Heart left ventricle (tissue), 16 donors: ENCODE results near the gene OGFOD3. TPM values are rescaled to one million over a fixed set of nuclear protein-coding genes. Genes with fewer than 3 reads are reported as not detected.

Experiments used
- ATAC-seq, 4 donors: fragments of 200-7000 bp; cut with Tn5 transposase; one replicate each; pipeline ENCODE4 v1.9.1; 2020 to 2022; ENCODE audit warnings: moderate library complexity in 4 of 4, mild to moderate bottlenecking in 3 of 4, moderate number of reproducible peaks in 1 of 4
- DNase-seq, 5 donors: peaks; one replicate each; pipeline ENCODE4 v3.0.0-alpha.2; 2020
- H3K27ac ChIP-seq, 12 donors: fragments of 200-600 bp; sonication (generic) in 4 of 12; one replicate each; pipeline versions ENCODE4 v1.5.0 to v1.8.0; 2016 to 2022; ENCODE audit warnings: mild to moderate bottlenecking in 2 of 12
- H3K27me3 ChIP-seq, 9 donors: fragments of 200-600 bp; sonication (generic) in 2 of 9; one replicate each; pipeline versions ENCODE4 v1.5.1 to v1.8.0; 2016 to 2022; ENCODE audit warnings: mild to moderate bottlenecking in 3 of 9
- H3K36me3 ChIP-seq, 9 donors: fragments of 200-600 bp; sonication (generic) in 2 of 9; one replicate each; pipeline versions ENCODE4 v1.5.0 to v1.8.0; 2018 to 2022; ENCODE audit warnings: mild to moderate bottlenecking in 2 of 9
- H3K4me1 ChIP-seq, 12 donors: fragments of 200-600 bp; sonication (generic) in 4 of 12; one replicate each; pipeline versions ENCODE4 v1.5.0 to v1.8.0; 2016 to 2022; ENCODE audit warnings: mild to moderate bottlenecking in 3 of 12
- H3K4me3 ChIP-seq, 12 donors: fragments of 200-600 bp; sonication (generic) in 4 of 12; one replicate each; pipeline versions ENCODE4 v1.5.0 to v1.8.0; 2017 to 2022; ENCODE audit warnings: mild to moderate bottlenecking in 9 of 12, moderate library complexity in 4 of 12
- H3K9me3 ChIP-seq, 12 donors: fragments of 200-600 bp; sonication (generic) in 4 of 12; one replicate each; pipeline versions ENCODE4 v1.5.0 to v1.8.0; 2016 to 2022; ENCODE audit warnings: mild to moderate bottlenecking in 1 of 12
- CTCF ChIP-seq, 12 donors: fragments of 200-600 bp; sonication (generic) in 4 of 12; IDR thresholded peaks; one replicate each; pipeline versions ENCODE4 v1.5.0 to v1.8.0; 2018 to 2022; ENCODE audit warnings: antibody characterized with exemption in 12 of 12, mild to moderate bottlenecking in 5 of 12
- POLR2A ChIP-seq, 2 donors: fragments of 450-650 bp; IDR thresholded peaks; one replicate each; pipeline ENCODE4 v1.6.1; 2017; ENCODE audit warnings: antibody characterized with exemption in 2 of 2, mild to moderate bottlenecking in 2 of 2, moderate library complexity in 2 of 2
- WGBS, 4 donors: extraction: QIAGEN DNeasy Blood & Tissue Kit in 2 of 4; methylation state at CpG; one replicate each; pipeline versions ENCODE4 v1.1.5 to v1.1.7; 2013 to 2018; 5-methylcytosine and 5-hydroxymethylcytosine counted together
- intact Hi-C, 10 donors: fragments of 100-400 bp; cut with DNase I; formaldehyde crosslinking; loops; one replicate each; pipeline versions ENCODE4 v1.11.1 to v1.14.2; 2022
- polyA plus RNA-seq, 2 donors: library from polyadenylated mRNA; stranded (reverse); fragments of 200-250 nt; gene quantifications; one replicate each; pipeline ENCODE4 v1.2.3, GENCODE V29; 2013
- total RNA-seq, 9 donors: library from RNA; depleted of rRNA in 2 of 9; stranded (reverse); fragments of >200 nt in 2 of 9; fragmentation: NEBNext Ultra II Directional in 3 of 9; extraction: Animal tissue kit (Norgen Biotek cat#: 25700) in 3 of 9; gene quantifications; one replicate each; pipeline versions ENCODE4 v1.1.0 to v1.2.4, GENCODE V29; 2016 to 2023
- donor health status: ischemic (EF 13 %, LVEDD 7.1; RV severe dilation, severe dysfunction).
- donor health status: healthy with polysubstance abuse.
- donor health status: DM: no; HTN: yes; CAD: no.
- donor health status: DM: no; HTN: no; CAD: no.
- donor health status: ischemic (EF 25% LVEDD 6.9; RV normal size, moderate dysfunction).
- donor health status: ischemic (EF 25% LVEDD 5.7; RV mildly dilated, moderate dysfunction).
- donor health status: healthy.
- donor health status: DM: yes; HTN: yes; CAD: no.
- donor health status: ischemic (EF 35%, LVEDD 5.7; RV mildly dilated, moderate dysfunction).
- donor health status: nonischemic (EF 11% LVEDD 7.7; RV severe dilation, severe dysfunction).
- donor health status: DM: yes; HTN: yes; CAD: no.
- donor health status: PGD.
- donor health status: ischemic (EF 29% LVEDD 5.4; RV normal size, mild dysfunction).
- donor health status: nonischemic (EF 23%, LVEDD 6.1; RV moderate dilation, normal function).

OGFOD3 gene
- total and polyA plus RNA-seq, 11 donors, result 22.6 to 38.5 (median 29.3) TPM

- intact Hi-C loops, result no loop called here
- Histone ChIP-seq H3K4me3 (no peak overlapping the region), H3K27ac (no peak overlapping the region), H3K27me3 (no peaks in the 10 kb centered on the region), H3K4me1 (peaks cover 0 to 48% (median 19%) of the 10 kb centered on the region in 12 donors), H3K9me3 (no peaks in the 10 kb centered on the region), H3K36me3 (peaks cover 0 to 60% (median 14%) of the 10 kb centered on the region in 9 donors)
- TF ChIP-seq CTCF (IDR thresholded peaks at IDR 0.05) (no peak), POLR2A (IDR thresholded peaks at IDR 0.05) (no peak)
- no peak for ATAC-seq
- DNase-seq, result no peak
- 66 to 73% (median 71%) methylated on average over 9 to 19 of the region's 19 CpGs for WGBS, 4 donors
Observed at GRCh38 chr17:82444941-82445521, 26.6 kb upstream of the OGFOD3 start.

- intact Hi-C loops, result no loop called here
- 92 to 96% (median 95%) methylated on average over 22 to 35 of the region's 35 CpGs for WGBS, 4 donors
- no peaks in the 10 kb centered on the region for H3K9me3 ChIP-seq
- no peak for TF ChIP-seq POLR2A (IDR thresholded peaks at IDR 0.05)
- no peak for TF ChIP-seq CTCF (IDR thresholded peaks at IDR 0.05)
- no peak for ATAC-seq
- H3K4me3 ChIP-seq, result no peak overlapping the region
- DNase-seq, result no peak
- H3K4me1 ChIP-seq, result peaks cover 0 to 46% (median 13%) of the 10 kb centered on the region in 12 donors
- H3K27me3 ChIP-seq, result no peaks in the 10 kb centered on the region
- peaks cover 0 to 60% (median 19%) of the 10 kb centered on the region in 9 donors for H3K36me3 ChIP-seq
- H3K27ac ChIP-seq, result no peak overlapping the region
Observed at GRCh38 chr17:82444284-82444893, 26.0 kb upstream of the OGFOD3 start.

GRCh38 chr17:82443465-82444283, 25.3 kb upstream of the OGFOD3 start:
- DNase-seq (no peak), ATAC-seq (no peak)
- intact Hi-C loops, result no loop called here
- no peaks in the 10 kb centered on the region for H3K27me3 ChIP-seq
- H3K36me3 ChIP-seq, result peaks cover 0 to 60% (median 19%) of the 10 kb centered on the region in 9 donors
- H3K4me1 ChIP-seq, result peaks cover 0 to 38% (median 7%) of the 10 kb centered on the region in 12 donors
- H3K27ac ChIP-seq, result no peak overlapping the region
- H3K9me3 ChIP-seq, result no peaks in the 10 kb centered on the region
- no peak overlapping the region for H3K4me3 ChIP-seq
- TF ChIP-seq POLR2A (IDR thresholded peaks at IDR 0.05), result no peak
- no peak for TF ChIP-seq CTCF (IDR thresholded peaks at IDR 0.05)
- WGBS, 4 donors, result 89 to 92% (median 90%) methylated on average over 19 to 38 of the region's 40 CpGs
